Neuronal stem cell (in vitro differentiated cells): ENCODE data around the gene RFX4.
A peak's percentile ranks its signal among the peaks of the same experiment; 100 is the strongest.

ENCODE experiments used
- DNase-seq: peaks from one replicate; pipeline ENCODE4 v3.0.0-alpha.2; 2013; ENCODE audit warnings: low spot score
- H2AFZ ChIP-seq: one replicate; pipeline ENCODE4 v1.6.1; 2013; ENCODE audit warnings: mild to moderate bottlenecking, low read length, inconsistent platforms
- H2AK5ac ChIP-seq: 2 replicates; pipeline ENCODE4 v1.6.1; 2013; ENCODE audit warnings: low read depth, mild to moderate bottlenecking, inconsistent platforms, low read length, moderate library complexity, mixed read lengths
- H2BK120ac ChIP-seq: 2 replicates; pipeline ENCODE4 v1.6.1; 2013; ENCODE audit warnings: low read depth, mild to moderate bottlenecking, inconsistent platforms, low read length, moderate library complexity, mixed read lengths
- H2BK12ac ChIP-seq: one replicate; pipeline ENCODE4 v1.6.1; 2013; ENCODE audit warnings: low read length, inconsistent platforms
- H2BK15ac ChIP-seq: 2 replicates; pipeline ENCODE4 v1.6.1; 2013; ENCODE audit warnings: mild to moderate bottlenecking, low read length, inconsistent platforms, mixed read lengths
- H2BK5ac ChIP-seq: one replicate; pipeline ENCODE4 v1.6.1; 2013; ENCODE audit warnings: inconsistent platforms, mild to moderate bottlenecking, low read length, moderate library complexity
- H3K14ac ChIP-seq: one replicate; pipeline ENCODE4 v1.6.1; 2013; ENCODE audit warnings: low read length, inconsistent platforms
- H3K18ac ChIP-seq: 2 replicates; pipeline ENCODE4 v1.6.1; 2013; ENCODE audit warnings: low read length, inconsistent platforms
- H3K23ac ChIP-seq: 2 replicates; pipeline ENCODE4 v1.6.1; 2013; ENCODE audit warnings: low read depth, mild to moderate bottlenecking, mixed read lengths, low read length, inconsistent platforms; ENCODE audit not compliant: poor library complexity
- H3K27ac ChIP-seq: replicated peaks from 3 replicates; pipeline ENCODE4 v1.5.1; 2013; ENCODE audit warnings: low read length, inconsistent platforms
- H3K27me3 ChIP-seq, 3 experiments: 2 replicates each; pipeline ENCODE4 v1.6.1; 2013; ENCODE audit warnings: low read length in 3 of 3, mild to moderate bottlenecking in 2 of 3, inconsistent platforms in 1 of 3, low read depth in 1 of 3, mixed read lengths in 1 of 3, moderate library complexity in 1 of 3; ENCODE audit not compliant: control insufficient read depth in 3 of 3, insufficient read depth in 3 of 3
- H3K36me3 ChIP-seq, 2 donors: replicated peaks in 1 of 2; 2 replicates each; pipeline ENCODE4 v1.6.1; 2013; ENCODE audit warnings: low read length in 2 of 2; ENCODE audit not compliant: control insufficient read depth in 2 of 2, insufficient read depth in 2 of 2
- H3K4ac ChIP-seq: 2 replicates; pipeline ENCODE4 v1.6.1; 2013; ENCODE audit warnings: inconsistent platforms, mild to moderate bottlenecking, low read length, moderate library complexity
- H3K4me1 ChIP-seq, 2 donors: 1 replicate in 1 of 2; 2 replicates in 1 of 2; pipeline ENCODE4 v1.6.1; 2013; ENCODE audit warnings: low read length in 2 of 2, low read depth in 1 of 2; ENCODE audit not compliant: control insufficient read depth in 2 of 2, insufficient read depth in 1 of 2
- H3K4me2 ChIP-seq: one replicate; pipeline ENCODE4 v1.6.1; 2013; ENCODE audit warnings: mild to moderate bottlenecking, low read length, inconsistent platforms; ENCODE audit not compliant: insufficient read depth, poor library complexity, severe bottlenecking
- H3K4me3 ChIP-seq, 2 donors: 2 replicates each; pipeline ENCODE4 v1.5.1; 2013; ENCODE audit warnings: low read length in 2 of 2, mild to moderate bottlenecking in 2 of 2, inconsistent platforms in 1 of 2, moderate library complexity in 1 of 2
- H3K79me1 ChIP-seq: one replicate; pipeline ENCODE4 v1.6.1; 2013; ENCODE audit warnings: low read depth, mild to moderate bottlenecking, inconsistent platforms, low read length, moderate library complexity
- H3K9ac ChIP-seq: one replicate; pipeline ENCODE4 v1.6.1; 2013; ENCODE audit warnings: mild to moderate bottlenecking, low read depth, low read length, inconsistent platforms; ENCODE audit not compliant: poor library complexity
- H3K9me3 ChIP-seq, 2 donors: replicated peaks in 1 of 2; 2 replicates each; pipeline versions ENCODE3 to v1.6.1; 2013; ENCODE audit warnings: low read length in 2 of 2, mild to moderate bottlenecking in 2 of 2, inconsistent platforms in 1 of 2, low read depth in 1 of 2, mixed read lengths in 1 of 2, moderate library complexity in 1 of 2; ENCODE audit not compliant: control insufficient read depth in 2 of 2, insufficient read depth in 1 of 2
- H4K8ac ChIP-seq: one replicate; pipeline ENCODE4 v1.6.1; 2013; ENCODE audit warnings: low read depth, mild to moderate bottlenecking, inconsistent platforms, low read length, moderate library complexity
- H4K91ac ChIP-seq: one replicate; pipeline ENCODE4 v1.6.1; 2013; ENCODE audit warnings: low read length, low read depth, mild to moderate bottlenecking, inconsistent platforms; ENCODE audit not compliant: poor library complexity
- WGBS, 2 donors: extraction: QIAGEN DNeasy Blood & Tissue Kit; methylation state at CpG; one replicate each; pipeline ENCODE4 v1.1.7; 2013; ENCODE audit warnings: missing lambda C conversion rate in 2 of 2, mixed read lengths in 1 of 2; ENCODE audit not compliant: insufficient read length in 2 of 2, insufficient replicate concordance in 1 of 2; ENCODE audit errors: extremely low coverage in 2 of 2; 5-methylcytosine and 5-hydroxymethylcytosine counted together

RFX4 gene

DNA sequence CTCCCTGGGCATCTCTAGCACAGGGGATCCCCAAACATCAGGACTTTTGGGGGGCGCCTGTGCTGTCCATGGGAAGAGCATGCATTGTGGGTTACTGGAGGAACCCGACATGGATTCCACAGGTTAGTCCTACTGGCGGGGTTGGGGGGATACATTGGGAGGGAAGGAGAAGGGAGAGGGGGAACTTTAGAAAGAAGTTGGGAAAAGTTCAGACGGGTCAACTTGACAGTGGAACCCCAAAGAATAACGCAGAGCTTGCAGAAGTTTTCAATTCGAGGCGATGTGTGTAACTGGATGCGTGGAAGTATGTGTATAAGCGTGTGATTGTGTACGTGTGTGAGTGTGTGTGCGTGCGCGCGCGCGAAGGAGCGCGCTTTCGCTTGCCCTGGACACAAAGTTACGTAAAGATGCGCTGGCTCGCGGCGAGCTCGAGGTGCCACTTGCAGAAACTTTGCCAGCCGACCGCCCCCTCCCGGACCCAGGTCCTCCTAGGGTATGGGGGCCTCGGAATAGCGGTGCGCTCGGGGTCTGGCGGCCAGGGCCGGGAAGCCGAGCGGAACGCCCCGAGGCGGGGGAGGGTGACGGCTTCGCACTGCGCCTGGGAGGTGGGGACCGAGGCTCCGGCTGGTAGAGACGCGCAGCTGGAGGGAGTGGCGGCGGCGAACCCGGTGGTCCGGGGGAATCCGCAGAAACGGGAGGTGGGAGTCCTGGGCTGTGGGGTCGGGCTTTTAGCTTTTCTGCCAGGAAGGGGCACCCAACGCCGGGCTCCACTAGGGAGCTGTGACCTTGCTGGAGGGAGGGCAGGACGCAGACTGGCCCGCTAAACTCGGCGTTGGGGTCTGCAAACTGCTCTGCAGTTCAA is 669 bp downstream of the RFX4 start:
- Histone ChIP-seq H3K18ac (peak overlapping the region; percentile 85), H3K79me1 (no peaks in the 10 kb centered on the region)
- peak; percentile 56 for DNase-seq

DNA sequence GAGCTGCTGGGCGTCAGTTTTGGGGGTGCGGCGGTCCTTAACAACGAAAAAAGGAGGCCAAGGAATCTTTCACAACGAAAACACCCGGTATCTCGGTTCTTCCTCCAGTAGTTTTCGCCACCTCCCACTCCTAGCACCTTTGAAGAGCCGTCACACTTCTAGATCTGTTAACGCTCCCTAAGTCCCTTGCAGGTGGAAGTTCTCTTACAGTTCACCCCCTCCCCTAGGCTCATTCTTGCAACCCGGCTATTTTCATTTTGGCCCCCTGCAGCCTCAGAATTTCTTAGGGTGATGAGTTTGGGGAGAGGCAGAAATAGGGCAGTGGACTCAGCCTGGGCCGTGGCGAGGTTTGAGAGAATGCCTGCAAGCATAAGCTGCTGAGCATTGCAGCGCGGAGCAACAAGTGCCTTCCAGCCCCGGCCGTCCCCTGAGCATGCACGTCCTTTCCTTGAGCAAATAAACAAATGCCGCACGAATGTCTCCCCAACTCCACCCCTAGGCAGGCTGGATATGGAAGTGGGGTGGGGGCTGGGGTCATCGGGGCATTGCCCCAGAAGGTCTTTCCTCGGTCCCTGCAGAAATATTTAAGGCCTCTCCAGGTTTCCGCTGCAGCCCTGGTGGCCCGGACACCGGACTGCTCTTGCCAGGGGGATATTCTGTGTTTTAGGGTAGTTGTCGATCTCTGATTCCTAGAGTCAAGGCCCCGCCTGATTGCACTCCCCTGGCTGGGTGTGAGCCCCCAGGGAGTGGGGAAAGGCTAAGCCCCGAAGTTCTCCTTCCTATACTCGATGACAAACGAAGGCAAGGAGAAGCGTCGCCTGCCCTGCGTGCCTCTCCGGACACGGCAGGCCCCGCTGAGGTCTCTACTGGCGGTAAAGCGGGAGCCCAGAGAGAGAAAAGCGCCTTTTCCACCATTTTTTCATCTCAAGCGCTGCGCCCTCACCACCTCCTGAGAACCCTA is 1.6 kb downstream of the RFX4 start:
- no CpG with 5 or more reads among the region's 41 CpGs for WGBS, 2 donors

More for the DNA sequence above, 669 bp downstream of the RFX4 start:
- no peak overlapping the region for H3K27ac ChIP-seq
- peak overlapping the region; percentile 63 to 83 for H3K4me3 ChIP-seq
- H3K27me3 ChIP-seq, result peaks cover 0 to 70% (median 7%) of the 10 kb centered on the region in 3 experiments
- H3K4me1 ChIP-seq, result peaks cover 26 to 34% of the 10 kb centered on the region in 2 donors
- WGBS, 2 donors, result no CpG with 5 or more reads among the region's 60 CpGs
- peak overlapping the region; percentile 53 for H2BK12ac ChIP-seq
- no peak overlapping the region for H3K23ac ChIP-seq
- H2BK15ac ChIP-seq, result no peak overlapping the region
- H3K9ac ChIP-seq, result peak overlapping the region; percentile 61
- H3K4ac ChIP-seq, result no peak overlapping the region
- H3K36me3 ChIP-seq, result peaks cover 0 to 27% of the 10 kb centered on the region in 2 donors
- no peaks in the 10 kb centered on the region for H3K9me3 ChIP-seq
- no peak overlapping the region for H2BK5ac ChIP-seq
- H2AFZ ChIP-seq, result peak overlapping the region; percentile 2
- peak overlapping the region; percentile 17 for H2AK5ac ChIP-seq
- no peak overlapping the region for H3K14ac ChIP-seq
- H3K4me2 ChIP-seq, result peak overlapping the region; percentile 87
- no peak overlapping the region for H4K8ac ChIP-seq
- no peak overlapping the region for H4K91ac ChIP-seq
- peak overlapping the region; percentile 7 for H2BK120ac ChIP-seq

DNA sequence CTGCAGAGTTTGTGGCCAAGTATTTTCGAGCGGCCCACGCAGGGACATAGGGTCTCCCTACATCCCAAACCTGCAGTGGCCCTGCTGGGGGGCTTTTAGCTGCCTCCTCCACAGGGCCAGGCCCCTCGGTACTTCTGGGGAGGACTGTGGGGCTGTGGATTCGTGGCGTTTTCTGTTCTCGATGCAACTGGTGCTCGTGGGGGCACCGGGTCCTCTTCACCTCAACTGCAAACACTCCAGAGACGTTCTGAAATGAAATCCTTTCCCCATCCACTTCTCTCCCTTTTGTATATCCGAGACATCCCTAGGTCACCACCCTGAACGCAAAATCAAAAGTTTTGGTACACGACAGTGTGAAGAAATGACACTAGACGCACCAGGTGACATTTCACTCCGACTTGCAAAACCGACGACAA is 2.3 kb downstream of the RFX4 start:
- no CpG with 5 or more reads among the region's 17 CpGs for WGBS, 2 donors
- H3K36me3 ChIP-seq, result peaks cover 0 to 43% of the 10 kb centered on the region in 2 donors
- no peak overlapping the region for H3K27ac ChIP-seq
- no peak overlapping the region for H2AFZ ChIP-seq
- H3K4me2 ChIP-seq, result peak overlapping the region; percentile 92
- peaks cover 27 to 34% of the 10 kb centered on the region in 2 donors for H3K4me1 ChIP-seq
- no peak overlapping the region for H2BK120ac ChIP-seq
- no peak overlapping the region for H4K8ac ChIP-seq
- H3K23ac ChIP-seq, result no peak overlapping the region
- no peak overlapping the region for H3K9ac ChIP-seq
- H3K18ac ChIP-seq, result peak overlapping the region; percentile 92
- H2AK5ac ChIP-seq, result no peak overlapping the region
- H3K4me3 ChIP-seq, result peak overlapping the region in 1 of 2 donors; percentile 63
- H3K14ac ChIP-seq, result no peak overlapping the region
- no peak overlapping the region for H2BK12ac ChIP-seq
- DNase-seq, result peak; percentile 21
- no peaks in the 10 kb centered on the region for H3K79me1 ChIP-seq
- no peak overlapping the region for H2BK15ac ChIP-seq
- no peak overlapping the region for H3K4ac ChIP-seq
- H3K9me3 ChIP-seq, result no peaks in the 10 kb centered on the region
- H3K27me3 ChIP-seq, result peaks cover 0 to 68% (median 9%) of the 10 kb centered on the region in 3 experiments
- H2BK5ac ChIP-seq, result no peak overlapping the region
- no peak overlapping the region for H4K91ac ChIP-seq

More for the DNA sequence above, 1.6 kb downstream of the RFX4 start:
- Histone ChIP-seq H3K9ac (peak overlapping the region; percentile 61), H2BK15ac (no peak overlapping the region), H3K4me1 (peaks cover 27 to 34% of the 10 kb centered on the region in 2 donors), H3K4me3 (peak overlapping the region; percentile 63 to 83), H3K18ac (peak overlapping the region; percentile 85), H2BK5ac (no peak overlapping the region), H2BK120ac (peak overlapping the region; percentile 7), H2AFZ (no peak overlapping the region), H3K36me3 (peaks cover 0 to 36% of the 10 kb centered on the region in 2 donors), H2AK5ac (no peak overlapping the region), H3K4ac (no peak overlapping the region), H3K27me3 (peaks cover 0 to 70% (median 8%) of the 10 kb centered on the region in 3 experiments), H3K23ac (no peak overlapping the region), H3K4me2 (peak overlapping the region; percentile 92), H3K9me3 (no peaks in the 10 kb centered on the region), H3K79me1 (no peaks in the 10 kb centered on the region), H4K8ac (no peak overlapping the region), H4K91ac (no peak overlapping the region), H2BK12ac (no peak overlapping the region), H3K27ac (no peak overlapping the region), H3K14ac (no peak overlapping the region)
- peak; percentile 49 for DNase-seq
